ENCODE data around the gene NEK4. TPM values are rescaled to one million over a fixed set of nuclear protein-coding genes. Genes with fewer than 3 reads are reported as not detected.

NEK4 gene
- total RNA-seq, 1 experiment from 2014 or later = 22.0 TPM

GRCh38 chr3:52794612-52795099, 23.9 kb upstream of the NEK4 start, which contains the start of gene ITIH3:
TSS of gene ITIH3 (plus strand) at chr3:52794796. CDS start at chr3:52794804, 8 bp downstream.
- intact Hi-C loops (cut with micrococcal nuclease; ENCODE audit: unreplicated experiment) = no loop called here
- DNase-seq (ENCODE audit: low spot score) = no peak
- ChIA-PET POLR2A (ENCODE audit: low non-redundant PET) (no interaction called here), CTCF (no interaction called here)
- Histone ChIP-seq H3K36me3 (ENCODE audit: insufficient read depth, low read length, poor library complexity, severe bottlenecking) (no peaks in the 10 kb centered on the region), H3K4me3 (ENCODE audit: low read depth, low read length, poor library complexity, severe bottlenecking) (no peak within 1 kb of the TSS), H3K4me1 (ENCODE audit: insufficient read depth, low read length, poor library complexity, severe bottlenecking) (no peaks in the 10 kb centered on the region), H3K9me3 (ENCODE audit: low read depth, low read length, poor library complexity, severe bottlenecking) (no peaks in the 10 kb centered on the region), H3K27me3 (replicated peaks; ENCODE audit: insufficient read depth, low read depth, low read length, poor library complexity) (no peaks in the 10 kb centered on the region), H3K27ac (ENCODE audit: low read depth, low read length, poor library complexity, severe bottlenecking) (no peak within 1 kb of the TSS)
- TF ChIP-seq EZH2 (IDR thresholded peaks at IDR 0.05; ENCODE audit: borderline replicate concordance, low read depth, low read length, poor library complexity, severe bottlenecking) = no peak
- TF ChIP-seq, protein P1, sequence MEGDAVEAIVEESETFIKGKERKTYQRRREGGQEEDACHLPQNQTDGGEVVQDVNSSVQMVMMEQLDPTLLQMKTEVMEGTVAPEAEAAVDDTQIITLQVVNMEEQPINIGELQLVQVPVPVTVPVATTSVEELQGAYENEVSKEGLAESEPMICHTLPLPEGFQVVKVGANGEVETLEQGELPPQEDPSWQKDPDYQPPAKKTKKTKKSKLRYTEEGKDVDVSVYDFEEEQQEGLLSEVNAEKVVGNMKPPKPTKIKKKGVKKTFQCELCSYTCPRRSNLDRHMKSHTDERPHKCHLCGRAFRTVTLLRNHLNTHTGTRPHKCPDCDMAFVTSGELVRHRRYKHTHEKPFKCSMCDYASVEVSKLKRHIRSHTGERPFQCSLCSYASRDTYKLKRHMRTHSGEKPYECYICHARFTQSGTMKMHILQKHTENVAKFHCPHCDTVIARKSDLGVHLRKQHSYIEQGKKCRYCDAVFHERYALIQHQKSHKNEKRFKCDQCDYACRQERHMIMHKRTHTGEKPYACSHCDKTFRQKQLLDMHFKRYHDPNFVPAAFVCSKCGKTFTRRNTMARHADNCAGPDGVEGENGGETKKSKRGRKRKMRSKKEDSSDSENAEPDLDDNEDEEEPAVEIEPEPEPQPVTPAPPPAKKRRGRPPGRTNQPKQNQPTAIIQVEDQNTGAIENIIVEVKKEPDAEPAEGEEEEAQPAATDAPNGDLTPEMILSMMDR (conservative IDR thresholded peaks at IDR 0.05; ENCODE audit: low read depth, low read length) = no peak
- BruUV-seq (replicated peaks) = no TSS peak

DNA sequence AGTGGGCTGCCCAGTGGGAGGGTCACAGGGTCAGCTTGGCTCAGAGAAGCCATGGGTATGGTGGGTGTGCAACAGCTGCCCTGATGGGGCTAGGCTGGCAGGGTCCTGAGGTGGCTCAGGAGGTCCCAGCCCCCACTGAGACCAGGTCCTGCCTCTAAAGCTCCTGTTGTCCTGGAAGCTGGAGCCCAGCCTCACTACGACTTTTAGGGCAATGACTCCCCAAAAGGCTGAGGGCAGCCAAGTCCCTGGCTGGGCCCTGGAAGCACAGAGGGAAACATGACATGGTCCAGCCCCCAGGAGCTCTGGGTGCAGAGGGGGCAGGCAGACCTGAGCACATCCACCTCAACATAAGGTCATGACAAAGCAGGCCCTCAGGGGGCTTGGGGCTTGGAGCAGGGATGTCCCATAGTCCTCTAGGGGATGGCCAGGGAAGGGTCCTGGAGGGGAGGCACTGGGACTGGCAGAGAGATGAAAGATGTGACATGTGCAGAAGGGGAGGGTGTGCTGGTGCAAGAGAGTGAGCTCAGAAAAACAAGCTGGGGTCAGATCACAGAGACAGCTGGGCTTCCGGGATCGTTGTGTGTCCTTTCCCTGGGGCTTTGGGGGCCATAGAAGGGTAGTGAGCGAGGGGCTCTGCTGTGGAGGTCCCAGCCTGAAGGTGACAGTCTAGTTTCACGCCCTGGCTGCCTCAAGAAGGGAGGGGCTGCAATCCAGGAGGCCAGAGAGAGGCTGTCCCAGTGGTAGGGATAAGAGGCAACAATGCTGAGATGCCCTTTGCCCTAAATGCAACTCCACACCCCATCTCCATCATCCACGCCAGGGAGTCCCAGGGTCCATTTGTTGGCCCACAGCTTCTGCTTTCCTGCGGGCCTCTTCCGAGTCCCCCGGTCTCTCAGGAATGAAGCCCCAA, 23.2 kb upstream of the NEK4 start:
- no peak overlapping the region for H3K4me3 ChIP-seq (ENCODE audit: low read depth, low read length, poor library complexity, severe bottlenecking)
- H3K9me3 ChIP-seq (ENCODE audit: low read depth, low read length, poor library complexity, severe bottlenecking) = no peaks in the 10 kb centered on the region
- DNase-seq (ENCODE audit: low spot score) = no peak
- TF ChIP-seq, protein P1 (conservative IDR thresholded peaks at IDR 0.05; ENCODE audit: low read depth, low read length) = no peak
- TF ChIP-seq EZH2 (IDR thresholded peaks at IDR 0.05; ENCODE audit: borderline replicate concordance, low read depth, low read length, poor library complexity, severe bottlenecking) = no peak
- H3K4me1 ChIP-seq (ENCODE audit: insufficient read depth, low read length, poor library complexity, severe bottlenecking) = no peaks in the 10 kb centered on the region
- no peak overlapping the region for H3K27ac ChIP-seq (ENCODE audit: low read depth, low read length, poor library complexity, severe bottlenecking)
- no peaks in the 10 kb centered on the region for H3K36me3 ChIP-seq (ENCODE audit: insufficient read depth, low read length, poor library complexity, severe bottlenecking)
- POLR2A ChIA-PET (ENCODE audit: low non-redundant PET) = no interaction called here
- intact Hi-C loops (cut with micrococcal nuclease; ENCODE audit: unreplicated experiment) = no loop called here
- no peaks in the 10 kb centered on the region for H3K27me3 ChIP-seq (replicated peaks; ENCODE audit: insufficient read depth, low read depth, low read length, poor library complexity)
- CTCF ChIA-PET = no interaction called here
- BruUV-seq (replicated peaks) = no TSS peak

- peak; percentile 13 for DNase-seq (ENCODE audit: low spot score)
These were observed 22.4 kb upstream of the NEK4 start for GRCh38 chr3:52792961-52793695.

More at GRCh38 chr3:52792961-52793695, 22.4 kb upstream of the NEK4 start:
- no peaks in the 10 kb centered on the region for H3K9me3 ChIP-seq (ENCODE audit: low read depth, low read length, poor library complexity, severe bottlenecking)
- POLR2A ChIA-PET (ENCODE audit: low non-redundant PET) = no interaction called here
- H3K4me1 ChIP-seq (ENCODE audit: insufficient read depth, low read length, poor library complexity, severe bottlenecking) = no peaks in the 10 kb centered on the region
- TF ChIP-seq, protein P1 (conservative IDR thresholded peaks at IDR 0.05; ENCODE audit: low read depth, low read length) = no peak
- TF ChIP-seq EZH2 (IDR thresholded peaks at IDR 0.05; ENCODE audit: borderline replicate concordance, low read depth, low read length, poor library complexity, severe bottlenecking) = no peak
- no peak overlapping the region for H3K27ac ChIP-seq (ENCODE audit: low read depth, low read length, poor library complexity, severe bottlenecking)
- CTCF ChIA-PET = no interaction called here
- no peaks in the 10 kb centered on the region for H3K27me3 ChIP-seq (replicated peaks; ENCODE audit: insufficient read depth, low read depth, low read length, poor library complexity)
- H3K36me3 ChIP-seq (ENCODE audit: insufficient read depth, low read length, poor library complexity, severe bottlenecking) = no peaks in the 10 kb centered on the region
- H3K4me3 ChIP-seq (ENCODE audit: low read depth, low read length, poor library complexity, severe bottlenecking) = no peak overlapping the region
- intact Hi-C loops (cut with micrococcal nuclease; ENCODE audit: unreplicated experiment) = no loop called here
- BruUV-seq (replicated peaks) = no TSS peak
